Retina (tissue), 1 donor: Measurements from ENCODE around the gene TNIK.
A peak's percentile ranks its signal among the peaks of the same experiment; 100 is the strongest.
"Not testable (repeated sequence)": the region's sequence is repeated elsewhere in the genome, so short reads cannot be mapped to it uniquely, and the experiment has no call there.

Experiments
- DNase-seq: peaks from one replicate; pipeline ENCODE4 v3.0.0-alpha.2; 2016

TNIK gene

DNA sequence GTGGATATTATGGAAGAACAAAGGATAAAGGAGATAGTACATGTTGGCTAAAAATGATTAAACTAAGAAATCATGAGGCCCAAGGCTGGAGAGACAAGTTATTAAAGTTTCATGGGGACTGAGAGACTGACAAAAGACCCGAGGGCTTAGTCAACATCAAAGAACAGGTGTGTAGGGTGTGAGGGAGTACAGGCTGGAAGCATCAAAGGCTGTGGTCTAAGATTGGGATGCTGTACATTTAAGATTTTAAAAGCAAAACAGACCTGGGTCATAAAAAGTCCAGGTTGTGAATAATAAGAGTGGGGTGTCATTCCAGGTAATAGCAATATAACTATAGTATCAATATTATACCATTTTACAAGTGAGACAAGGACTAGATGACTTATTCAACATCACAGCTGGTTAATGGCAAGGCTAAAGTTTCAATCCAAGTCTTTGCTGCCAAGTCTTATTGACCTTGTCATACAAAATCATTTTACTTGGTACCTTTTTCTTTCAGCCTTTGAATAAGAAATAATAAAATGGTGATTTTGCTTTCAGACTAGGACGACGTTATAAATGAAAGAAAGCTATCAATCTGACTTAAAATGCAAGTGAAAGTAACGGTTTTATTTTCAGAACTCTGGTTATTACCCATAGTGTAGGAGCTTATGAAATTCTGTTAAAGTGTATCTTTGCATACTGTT, 211.6 kb downstream of the TNIK start:
- DNase-seq, result no peak

DNA sequence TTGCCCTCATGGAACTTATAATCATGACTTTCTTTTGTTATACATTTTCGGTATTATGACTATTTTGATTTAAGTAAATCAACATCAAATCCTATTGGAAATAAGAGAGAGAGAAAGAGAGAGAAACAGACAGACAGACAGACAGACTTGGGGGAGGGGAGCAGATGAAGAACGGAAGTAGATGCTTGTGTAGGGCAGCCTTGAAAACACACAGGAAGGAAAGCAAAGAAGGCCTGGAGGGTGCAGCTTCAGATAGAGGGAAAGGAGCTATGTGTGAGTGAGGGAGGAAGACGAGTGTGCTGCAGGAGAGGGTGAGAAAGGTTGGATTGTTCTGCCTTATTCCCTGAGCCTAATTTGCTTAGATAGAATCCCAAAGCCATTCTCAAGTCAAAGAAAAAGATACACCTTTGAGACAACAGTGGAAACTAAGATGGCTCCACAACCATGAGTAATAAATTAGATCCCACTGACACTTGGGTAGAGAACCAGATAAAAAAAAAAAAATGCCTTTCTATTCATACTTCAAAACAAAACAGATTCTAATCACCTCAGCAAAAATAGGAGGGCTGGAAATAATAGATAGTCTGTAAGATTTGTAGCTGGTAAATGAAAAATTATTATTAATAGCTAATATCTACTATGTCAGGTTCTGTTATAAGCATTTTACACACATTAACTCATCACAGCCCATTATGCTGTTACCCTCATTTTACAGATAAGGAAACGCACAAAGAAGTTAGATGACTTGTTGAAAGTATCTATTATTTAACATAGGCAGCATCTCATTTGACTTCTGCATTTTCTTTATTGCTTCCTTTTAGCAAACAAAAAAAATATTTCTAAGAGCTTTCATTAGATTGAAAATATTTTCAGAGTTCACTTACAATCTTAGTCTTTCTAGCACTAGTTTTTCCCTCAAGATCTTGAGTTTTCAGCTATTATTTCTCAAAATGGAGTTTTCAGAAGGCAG, 214.1 kb downstream of the TNIK start:
- DNase-seq, result no peak

DNA sequence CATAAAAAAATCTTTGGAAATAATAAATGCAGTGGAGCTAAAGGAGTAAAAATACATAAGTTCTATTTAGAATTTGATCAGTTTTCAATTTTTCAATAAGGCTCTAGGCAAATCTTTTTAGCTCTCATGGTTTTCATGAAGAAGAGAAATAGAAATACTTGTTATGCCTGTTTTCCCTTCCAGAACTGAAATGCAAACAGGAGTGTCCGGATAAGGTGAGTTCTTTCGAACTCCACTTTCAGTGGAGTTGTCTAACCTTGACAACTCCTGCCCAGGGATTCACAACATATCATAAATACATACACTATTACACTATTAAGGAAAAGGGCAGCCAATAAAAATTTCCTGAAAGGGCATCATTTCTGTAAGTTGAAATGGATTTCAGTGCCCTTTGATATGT, 217.3 kb downstream of the TNIK start:
- DNase-seq, result no peak

DNA sequence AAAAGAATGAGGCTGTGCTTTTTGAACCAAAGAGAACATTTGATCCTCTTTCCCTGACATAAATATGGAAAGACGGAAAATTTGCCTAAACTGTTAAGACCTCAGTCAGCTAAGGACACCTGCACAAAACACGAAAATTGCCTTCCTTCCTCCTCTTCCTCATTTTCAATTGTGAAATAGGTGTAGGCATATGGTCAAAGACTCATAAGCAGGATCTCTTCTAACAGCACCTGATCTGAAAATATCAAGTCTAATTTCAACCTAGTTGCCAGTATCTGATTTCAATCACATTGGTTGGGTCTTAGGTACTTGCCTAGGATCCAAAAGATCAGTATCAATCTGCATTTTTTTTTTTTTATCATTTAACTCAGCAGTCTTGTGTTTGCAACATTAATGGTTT, 218.0 kb downstream of the TNIK start:
- DNase-seq, result no peak

DNA sequence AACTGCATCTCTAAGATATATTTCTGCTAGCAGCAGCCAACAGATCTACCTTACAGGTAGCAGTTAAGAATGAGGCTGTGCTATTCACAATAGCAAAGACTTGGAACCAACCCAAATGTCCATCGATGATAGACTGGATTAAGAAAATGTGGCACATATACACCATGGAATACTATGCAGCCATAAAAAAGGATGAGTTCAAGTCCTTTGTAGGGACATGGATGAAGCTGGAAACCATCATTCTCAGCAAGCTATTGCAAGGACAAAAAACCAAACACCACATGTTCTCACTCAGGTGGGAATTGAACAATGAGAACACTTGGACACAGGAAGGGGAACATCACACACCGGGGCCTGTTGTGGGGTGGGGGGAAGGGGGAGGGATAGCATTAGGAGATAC, 218.6 kb downstream of the TNIK start:
- not testable (repeated sequence) for DNase-seq

DNA sequence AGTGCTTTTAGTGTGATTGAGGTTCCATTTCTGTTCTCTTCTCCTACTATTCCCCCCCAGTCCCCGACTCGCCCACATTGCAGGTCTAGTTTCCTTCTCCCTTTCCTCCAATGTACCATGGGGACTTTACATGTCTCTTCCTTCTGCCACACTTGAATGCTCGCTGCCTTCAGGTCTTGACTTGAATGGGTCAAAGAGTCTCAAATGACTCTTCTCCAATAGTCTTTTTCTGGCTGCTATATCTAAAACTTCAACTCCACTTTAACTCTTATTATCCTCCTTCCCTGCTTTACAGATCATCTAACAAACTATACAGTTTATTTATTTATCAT, 219.7 kb downstream of the TNIK start:
- no peak for DNase-seq

DNA sequence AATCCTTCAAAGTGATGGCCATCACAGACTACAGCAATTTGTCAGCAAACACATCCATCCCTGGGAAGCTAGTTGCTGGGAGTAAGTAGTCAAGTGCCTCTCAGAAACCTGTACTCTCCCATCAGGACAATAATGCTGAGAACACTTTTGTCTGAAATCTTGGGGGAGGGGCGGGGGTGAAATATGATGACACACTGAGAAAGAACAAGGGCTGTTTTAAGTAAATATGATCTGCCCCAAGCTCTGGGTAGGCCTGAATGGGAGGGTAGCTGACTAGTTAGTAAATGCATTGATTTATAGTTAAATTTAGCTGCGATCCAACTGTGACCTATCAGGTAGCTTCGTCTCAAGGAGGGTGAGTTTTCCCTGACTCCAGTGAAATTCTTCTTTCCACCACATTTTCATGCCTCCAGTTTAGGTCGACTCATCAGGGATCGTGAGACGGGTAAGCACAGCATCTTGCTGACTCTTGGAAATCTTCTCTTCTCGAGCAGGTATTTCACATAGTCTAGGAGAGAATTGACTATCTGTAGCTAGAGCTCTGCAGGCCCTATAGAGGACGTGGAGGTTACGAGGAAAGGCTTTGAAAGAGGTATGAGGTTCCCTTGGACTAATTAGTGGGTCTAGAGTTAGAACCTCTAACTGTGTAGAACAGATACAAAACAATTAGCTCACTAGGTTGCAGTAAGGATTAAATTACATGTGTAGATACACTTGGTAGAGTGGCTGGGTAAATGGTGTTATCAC, 220.3 kb downstream of the TNIK start:
- no peak for DNase-seq

DNA sequence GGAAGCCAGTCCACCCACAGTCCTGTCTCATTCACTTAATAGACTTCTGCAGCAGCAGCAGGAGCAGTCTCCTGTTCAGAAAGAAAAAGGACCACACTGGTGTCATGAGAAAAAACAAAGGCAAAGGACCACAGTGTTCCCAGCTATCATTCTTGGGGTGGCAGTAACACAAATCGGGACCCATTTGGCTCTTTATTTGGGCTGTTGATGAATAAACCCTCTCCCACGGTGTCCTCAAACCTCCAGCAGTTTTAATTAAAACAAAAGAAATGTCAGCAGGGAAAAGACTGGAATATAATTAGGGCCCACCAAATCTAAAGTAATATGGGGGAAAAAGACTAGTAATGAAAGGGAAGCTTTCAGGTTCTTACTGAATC, 223.2 kb downstream of the TNIK start:
- no peak for DNase-seq

DNA sequence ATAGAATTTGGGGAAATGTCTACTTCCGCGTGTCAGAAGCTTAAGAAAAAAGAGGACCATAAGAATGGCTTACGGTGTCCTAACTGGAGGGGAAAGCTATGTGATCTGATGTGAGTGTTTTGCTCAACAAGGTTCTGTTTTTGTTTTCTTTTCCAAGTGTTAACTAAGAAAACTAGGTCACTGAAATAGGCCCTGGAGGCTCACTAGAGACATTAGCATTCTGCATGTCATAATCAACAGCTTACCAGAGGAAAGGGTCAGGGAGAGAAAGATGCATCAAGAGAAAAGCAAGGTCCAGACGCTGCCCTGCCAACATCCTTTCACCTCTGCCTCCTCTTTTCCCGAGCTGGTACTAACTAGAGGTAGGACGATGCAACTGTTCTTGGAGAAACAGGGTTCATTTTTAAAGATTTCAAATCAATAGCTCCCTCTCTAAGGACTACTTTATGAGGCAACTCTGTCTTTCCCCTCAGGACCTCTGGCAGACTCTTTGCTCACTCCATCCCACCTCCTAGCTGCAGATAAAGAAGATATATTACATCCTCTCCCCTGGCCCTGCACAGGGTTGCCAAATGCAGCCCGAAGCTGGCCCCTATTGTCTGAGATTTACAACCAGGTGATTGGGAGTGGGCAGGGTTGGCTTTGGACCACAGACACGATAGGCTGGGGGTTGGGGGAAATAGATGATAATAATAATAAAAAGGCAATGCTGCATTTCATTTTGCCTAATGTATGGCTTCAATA, 223.8 kb downstream of the TNIK start:
- DNase-seq, result peak; percentile 29

DNA sequence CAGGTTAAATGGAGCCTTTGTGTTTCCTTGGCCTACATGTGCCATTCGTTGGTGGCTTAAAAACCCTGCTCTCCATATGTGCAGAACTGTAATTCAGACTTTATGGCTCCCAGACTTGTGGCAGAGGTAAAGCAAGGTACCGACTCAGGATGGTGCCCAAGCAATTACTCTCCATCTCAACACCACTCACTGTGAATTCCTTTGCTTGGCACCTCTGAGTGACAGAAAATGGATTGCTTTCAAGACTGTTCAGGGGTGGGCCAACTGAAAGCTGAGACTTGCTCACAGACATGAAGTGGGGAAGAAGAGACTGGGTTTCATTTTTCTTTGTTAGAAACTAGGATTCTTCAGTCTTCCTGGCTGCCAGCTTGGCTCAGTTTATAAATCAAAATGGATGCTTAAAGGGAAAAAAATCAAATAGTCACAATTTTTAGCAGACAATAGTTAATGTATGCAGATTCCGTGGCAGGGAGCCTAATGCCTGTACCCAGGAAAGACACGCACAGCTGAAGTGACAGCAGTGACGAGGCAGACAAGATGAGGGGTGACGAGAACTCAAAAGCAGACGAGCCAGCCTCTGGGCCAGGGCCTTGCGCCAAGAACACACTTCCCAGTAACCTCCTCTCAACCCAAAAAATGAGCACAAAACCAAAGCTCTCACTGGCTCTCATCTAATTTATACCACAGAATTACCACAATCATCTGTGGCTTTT, 225.8 kb downstream of the TNIK start:
- no peak for DNase-seq

DNA sequence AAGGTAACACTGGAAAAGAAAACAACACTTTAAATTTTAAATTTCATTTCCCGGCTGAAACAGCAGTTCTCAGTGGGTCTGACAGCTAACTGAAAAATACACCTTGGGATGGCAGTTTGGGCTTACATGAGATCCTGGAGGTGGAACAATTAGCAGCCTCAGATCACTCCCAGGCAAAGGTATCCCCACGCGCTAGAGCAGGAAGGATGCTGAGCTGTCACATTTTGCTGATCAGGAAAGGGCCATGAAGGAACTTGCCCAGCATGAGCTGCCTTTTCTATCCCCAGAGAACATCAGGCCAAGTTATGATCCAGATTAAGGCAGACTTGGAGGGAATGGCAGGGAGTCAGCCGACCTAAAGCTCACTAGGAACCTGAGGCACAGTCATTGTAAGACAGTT, 228.8 kb downstream of the TNIK start:
- DNase-seq, result no peak

DNA sequence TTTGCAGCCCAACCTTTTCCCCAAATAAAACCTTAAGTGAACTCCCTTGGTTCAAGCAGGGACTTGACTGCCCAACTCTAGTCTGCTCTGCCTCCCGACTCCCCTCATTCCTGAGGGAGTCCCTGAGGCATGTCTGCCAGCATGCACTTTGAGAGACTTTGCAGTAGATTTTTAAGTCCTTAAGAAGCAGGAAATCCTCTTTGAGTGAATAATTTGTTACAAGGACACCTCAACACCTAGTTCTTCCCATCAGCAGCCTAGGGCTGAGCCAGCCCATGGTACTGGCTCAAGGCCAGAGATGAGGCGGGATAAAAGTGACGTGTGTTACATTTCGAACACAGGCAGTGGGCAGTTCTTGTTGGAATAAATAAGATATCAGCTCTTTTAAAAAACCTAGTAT, 229.3 kb downstream of the TNIK start:
- no peak for DNase-seq

DNA sequence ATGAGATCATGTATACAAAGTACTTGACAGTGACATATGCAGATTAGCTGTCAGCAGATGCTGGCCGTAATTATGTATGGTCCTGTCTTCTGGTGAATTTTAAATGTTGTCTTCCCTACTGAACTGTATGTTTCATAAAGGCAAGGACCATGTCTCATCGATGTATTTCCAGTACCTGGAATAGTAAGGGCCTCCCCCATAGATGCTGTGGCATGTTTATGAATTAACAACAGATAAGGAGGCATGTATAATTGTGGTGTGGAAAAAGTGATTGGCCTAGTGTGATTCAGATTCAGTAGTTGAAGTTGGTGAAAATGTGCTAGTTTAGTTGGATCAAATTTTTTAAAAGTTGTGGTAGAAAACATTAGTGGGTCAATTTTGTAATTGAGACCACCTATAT, 231.0 kb downstream of the TNIK start:
- no peak for DNase-seq

DNA sequence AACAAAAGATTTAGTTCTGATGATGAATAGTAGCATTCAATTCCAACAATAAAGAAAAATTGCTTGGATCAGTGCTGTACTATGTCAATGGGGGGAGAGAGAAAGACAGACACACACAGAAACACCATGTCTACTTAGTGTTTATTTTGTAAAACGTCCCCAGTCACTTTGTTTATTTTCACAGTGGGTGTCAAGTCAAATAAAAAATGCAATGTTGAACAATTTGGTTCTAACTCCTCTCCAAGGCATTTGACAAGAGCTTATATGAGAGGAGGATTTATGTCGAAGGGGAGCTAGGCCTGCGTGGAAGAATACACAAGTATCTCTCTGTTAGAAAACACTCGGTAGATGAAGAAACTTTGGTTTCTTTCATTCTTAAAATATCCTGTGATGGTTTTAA, 232.0 kb downstream of the TNIK start:
- no peak for DNase-seq

DNA sequence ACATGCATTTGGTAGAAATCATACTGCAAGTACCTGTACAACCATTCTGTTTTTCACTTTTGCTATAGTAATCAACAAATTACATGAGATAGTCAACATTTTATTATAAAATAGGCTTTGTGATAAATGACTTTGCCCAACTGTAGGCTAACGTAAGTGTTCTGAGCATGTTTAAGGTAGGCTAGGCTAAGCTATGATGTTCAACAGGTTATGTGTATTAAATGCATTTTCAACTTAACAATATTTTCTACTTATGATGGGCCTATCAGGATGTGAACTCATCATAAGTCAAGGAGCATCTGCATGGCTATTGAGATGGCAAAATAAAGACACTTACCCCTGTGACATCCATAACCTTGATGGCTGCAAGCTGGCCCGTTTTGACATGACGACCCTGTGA, 232.4 kb downstream of the TNIK start:
- DNase-seq, result no peak

DNA sequence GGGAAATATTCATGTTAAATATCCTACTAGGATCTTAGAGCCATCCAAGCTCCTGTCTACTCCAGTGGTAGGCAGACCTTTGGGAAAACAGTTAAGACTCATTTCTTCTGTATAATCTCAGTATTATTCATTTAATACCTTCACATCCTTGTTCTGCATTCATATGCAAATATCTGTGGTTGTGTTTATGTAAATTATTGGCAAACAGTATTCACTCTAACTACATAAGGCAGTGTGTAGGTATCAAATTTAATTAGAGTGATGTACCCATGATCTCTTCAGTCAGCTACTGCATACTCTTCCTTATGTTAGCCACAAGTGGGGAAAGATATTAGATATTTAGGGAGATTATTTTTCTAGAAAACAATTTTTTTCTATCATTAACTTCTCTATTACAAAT, 232.8 kb downstream of the TNIK start:
- no peak for DNase-seq

DNA sequence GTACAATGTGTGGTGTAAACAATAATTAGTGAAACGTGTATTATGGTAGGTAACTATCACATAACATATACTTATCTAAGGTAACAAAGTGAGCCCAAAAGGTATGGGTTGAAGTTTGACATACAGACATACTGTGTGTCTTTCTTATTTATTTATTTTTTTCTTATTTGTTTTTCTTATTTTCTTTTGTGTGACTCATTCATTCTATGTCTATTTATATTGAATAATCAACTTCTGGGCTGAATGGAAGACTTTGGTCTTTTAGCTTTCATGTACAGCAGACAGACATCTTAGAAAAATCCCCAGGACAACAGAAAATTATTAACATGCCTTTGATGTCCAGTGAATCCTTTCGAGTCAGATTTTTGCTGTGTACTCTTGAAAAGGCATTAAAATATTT, 233.4 kb downstream of the TNIK start:
- no peak for DNase-seq

DNA sequence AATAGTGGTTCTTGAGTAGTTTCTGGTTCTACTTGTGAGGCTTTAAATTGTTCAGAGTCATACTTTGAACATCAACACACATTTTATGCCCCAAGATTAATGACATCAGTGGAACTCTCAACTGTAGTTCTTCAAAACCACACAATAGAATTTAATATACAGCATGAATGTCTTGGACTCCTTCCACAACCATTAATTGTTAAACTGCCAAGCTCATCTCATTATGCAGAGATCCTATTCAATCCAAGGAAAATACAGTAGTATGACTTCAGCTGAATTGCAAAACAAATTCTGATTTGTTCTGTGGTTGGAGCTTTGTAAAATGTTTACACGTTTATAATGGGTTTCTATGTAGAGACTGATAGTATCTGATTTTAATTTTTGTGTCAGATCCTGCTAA, 234.5 kb downstream of the TNIK start:
- DNase-seq, result no peak

DNA sequence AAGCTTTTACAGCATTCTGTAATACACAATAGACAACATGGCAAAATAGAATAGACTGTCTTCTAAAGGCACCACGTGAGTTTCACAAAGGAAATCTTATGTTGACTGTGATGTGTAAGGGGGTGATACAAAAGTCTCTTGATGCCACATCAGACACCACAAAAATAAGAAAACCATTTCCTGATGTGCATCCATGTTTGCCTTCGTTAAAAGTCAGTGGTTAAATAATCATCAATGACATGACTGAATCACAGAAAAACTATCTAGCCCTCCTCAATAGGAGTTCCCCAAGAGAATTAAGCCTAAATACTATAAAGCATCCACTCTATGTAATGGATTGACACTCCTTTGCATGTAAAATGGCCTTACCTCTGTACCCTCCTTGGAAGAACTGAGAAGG, 235.0 kb downstream of the TNIK start:
- no peak for DNase-seq

DNA sequence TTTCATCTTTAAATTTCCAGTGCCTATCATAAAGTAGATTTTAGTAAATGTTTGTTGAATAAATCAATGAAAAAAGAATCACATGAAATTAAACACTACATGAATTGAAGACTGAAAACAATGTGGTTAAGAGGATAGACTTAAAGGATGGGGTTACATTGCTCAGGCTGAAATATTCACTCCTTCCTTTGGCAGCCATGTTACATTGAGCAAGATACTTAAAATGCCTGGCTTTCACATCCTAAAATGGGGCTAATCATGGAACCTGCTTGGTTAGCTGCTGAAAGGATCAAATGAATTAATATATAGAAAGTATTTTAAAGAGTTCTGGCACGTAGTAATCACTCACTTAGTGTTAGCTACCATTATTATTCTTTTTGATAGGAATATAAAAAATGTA, 236.8 kb downstream of the TNIK start:
- DNase-seq, result no peak

DNA sequence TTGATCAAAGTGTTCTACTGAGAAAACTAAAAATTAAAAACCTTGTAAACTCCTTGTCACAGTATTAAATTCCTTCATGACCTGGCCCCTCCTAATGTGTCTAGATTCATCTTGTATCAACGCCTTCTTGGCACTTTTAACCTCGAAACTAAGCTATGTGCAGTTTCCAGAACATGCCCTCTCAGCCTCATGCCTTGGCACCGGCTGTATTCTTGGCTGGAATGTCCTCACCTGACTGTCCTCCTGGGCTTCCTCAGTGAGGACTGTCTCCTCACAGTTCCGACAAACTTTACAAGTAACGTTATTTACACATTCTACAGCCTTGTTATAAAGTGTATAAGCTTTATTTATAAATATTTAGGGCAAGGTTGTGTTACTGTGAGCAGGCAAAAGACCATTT, 237.2 kb downstream of the TNIK start:
- DNase-seq, result no peak

DNA sequence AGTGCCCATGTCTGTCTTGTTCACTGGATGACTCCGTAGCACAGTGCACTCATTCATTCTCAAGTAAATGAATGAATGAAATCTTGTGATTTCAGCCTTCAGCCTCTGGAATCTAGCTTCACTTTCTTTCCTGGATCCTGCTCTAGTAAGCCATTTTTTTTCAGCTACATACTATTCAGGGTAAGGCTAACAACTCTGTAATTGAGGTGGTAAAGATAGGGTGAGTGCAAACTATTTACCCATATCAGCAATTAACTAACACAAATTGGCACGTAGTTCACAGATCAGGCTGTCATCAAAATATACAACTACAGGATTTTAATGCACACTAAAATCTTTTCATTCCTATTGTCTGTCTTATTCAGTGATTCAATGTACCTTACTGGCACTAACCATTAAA, 238.6 kb downstream of the TNIK start:
- no peak for DNase-seq

DNA sequence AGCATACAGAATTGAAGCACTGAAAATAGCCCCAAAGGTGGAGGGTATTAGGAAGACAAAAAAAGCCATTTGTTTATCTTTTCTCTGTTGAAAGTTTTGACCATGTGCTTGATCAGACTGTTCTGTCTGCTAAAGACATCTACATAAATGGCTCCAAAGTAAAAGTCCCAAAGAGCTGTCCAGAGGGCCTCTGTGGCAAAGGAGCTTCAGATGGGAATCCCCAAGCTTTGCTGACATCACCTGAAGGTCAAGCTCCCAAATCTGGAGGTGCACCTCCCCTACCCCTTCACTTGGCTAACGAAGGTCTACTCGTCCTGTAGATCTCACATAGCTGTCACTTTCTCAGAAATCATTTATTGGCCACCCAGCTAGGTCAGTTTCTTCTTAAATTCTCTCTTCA, 239.1 kb downstream of the TNIK start:
- no peak for DNase-seq
